ENCODE results near the gene ITGB5.
"Not testable (repeated sequence)": the region's sequence is repeated elsewhere in the genome, so short reads cannot be mapped to it uniquely, and the experiment has no call there.

ITGB5 gene

GRCh38 chr3:124786511-124787241, 100.5 kb downstream of the ITGB5 start:
- POLR2A ChIA-PET, result interaction anchor here (1.0 to 1.3 kb wide), 2 partner anchors 26 to 100 kb away, joined by 3 to 4 read pairs; partner anchors contain the start of gene ITGB5
- CTCF ChIA-PET, result interaction anchor here (0.6 to 6.9 kb wide), 30 partner anchors 9 to 799 kb away, joined by 3 to 188 read pairs (median 6); no protein-coding TSS in a partner anchor
- no peak overlapping the region for H3K4me3 ChIP-seq (ENCODE audit: low read depth, low read length)
- no peak for TF ChIP-seq CTCF (IDR thresholded peaks at IDR 0.05; ENCODE audit: insufficient read depth, low read length, missing control alignments)
- no peak for DNase-seq (ENCODE audit: low read depth, low spot score)

GRCh38 chr3:124785973-124786372, 101.2 kb downstream of the ITGB5 start:
- ChIA-PET POLR2A (interaction anchor here (1.0 kb wide), 1 partner anchor 26 kb away, joined by 3 read pairs; no protein-coding TSS in a partner anchor), CTCF (interaction anchor here (0.7 to 6.9 kb wide), 26 partner anchors 8 to 800 kb away, joined by 3 to 188 read pairs (median 6); no protein-coding TSS in a partner anchor)
- TF ChIP-seq CTCF (IDR thresholded peaks at IDR 0.05; ENCODE audit: insufficient read depth, low read length, missing control alignments), result no peak
- no peak for DNase-seq (ENCODE audit: low read depth, low spot score)
- H3K4me3 ChIP-seq (ENCODE audit: low read depth, low read length), result no peak overlapping the region

GRCh38 chr3:124784686-124785382, 102.3 kb downstream of the ITGB5 start:
- no peak overlapping the region for H3K4me3 ChIP-seq (ENCODE audit: low read depth, low read length)
- no peak for TF ChIP-seq CTCF (IDR thresholded peaks at IDR 0.05; ENCODE audit: insufficient read depth, low read length, missing control alignments)
- POLR2A ChIA-PET, result no interaction called here
- no peak for DNase-seq (ENCODE audit: low read depth, low spot score)
- CTCF ChIA-PET, result interaction anchor here (1.3 to 6.9 kb wide), 4 partner anchors 15 to 119 kb away, joined by 3 to 188 read pairs (median 32); no protein-coding TSS in a partner anchor

GRCh38 chr3:124783696-124784095, 103.5 kb downstream of the ITGB5 start:
- CTCF ChIA-PET, result interaction anchor here (1.3 to 6.9 kb wide), 3 partner anchors 8 to 121 kb away, joined by 4 to 188 read pairs (median 52); no protein-coding TSS in a partner anchor
- no peak overlapping the region for H3K4me3 ChIP-seq (ENCODE audit: low read depth, low read length)
- DNase-seq (ENCODE audit: low read depth, low spot score), result no peak
- no peak for TF ChIP-seq CTCF (IDR thresholded peaks at IDR 0.05; ENCODE audit: insufficient read depth, low read length, missing control alignments)
- POLR2A ChIA-PET, result no interaction called here

GRCh38 chr3:124782377-124782712, 104.8 kb downstream of the ITGB5 start:
- POLR2A ChIA-PET; DNase-seq (ENCODE audit: low read depth, low spot score); H3K4me3 ChIP-seq (ENCODE audit: low read depth, low read length): not testable (repeated sequence)
- CTCF ChIA-PET, result interaction anchor here (1.3 to 6.9 kb wide), 2 partner anchors 9 to 122 kb away, joined by 4 to 188 read pairs; no protein-coding TSS in a partner anchor

- DNase-seq (ENCODE audit: low read depth, low spot score), result no peak
- CTCF ChIA-PET, result interaction anchor here (0.8 to 4.3 kb wide), 5 partner anchors 10 to 120 kb away, joined by 3 to 36 read pairs (median 6); no protein-coding TSS in a partner anchor
- TF ChIP-seq CTCF (IDR thresholded peaks at IDR 0.05; ENCODE audit: insufficient read depth, low read length, missing control alignments), result no peak
- POLR2A ChIA-PET, result interaction anchor here (2.4 kb wide), 1 partner anchor 105 kb away, joined by 9 read pairs; the partner anchor contains the start of gene ITGB5
- H3K4me3 ChIP-seq (ENCODE audit: low read depth, low read length), result no peak overlapping the region
These were observed 105.4 kb downstream of the ITGB5 start for GRCh38 chr3:124781476-124782376.

Data from AG04449 (cell line).